Aorta (tissue), 5 donors: ENCODE measurements around the gene RIOK1. TPM values are rescaled to one million over a fixed set of nuclear protein-coding genes. Genes with fewer than 3 reads are reported as not detected.

Experiments
- ATAC-seq: fragments of 200-7000 bp; cut with Tn5 transposase; one replicate; pipeline ENCODE4 v1.9.1; 2022; ENCODE audit warnings: moderate library complexity; ENCODE audit not compliant: low FRiP score
- DNase-seq, 2 donors: peaks; one replicate each; pipeline ENCODE4 v3.0.0-alpha.2; 2020
- H3K27ac ChIP-seq, 2 donors: one replicate each; pipeline ENCODE4 v1.5.1; 2013; ENCODE audit warnings: low read length in 2 of 2, mild to moderate bottlenecking in 2 of 2, moderate library complexity in 2 of 2, control low read depth in 1 of 2, inconsistent platforms in 1 of 2, low read depth in 1 of 2
- H3K27me3 ChIP-seq, 2 donors: one replicate each; pipeline ENCODE4 v1.6.1; 2013; ENCODE audit warnings: control low read depth in 1 of 2, low read length in 1 of 2, mild to moderate bottlenecking in 1 of 2, moderate library complexity in 1 of 2; ENCODE audit not compliant: insufficient read depth in 2 of 2, control insufficient read depth in 1 of 2
- H3K36me3 ChIP-seq, 2 donors: one replicate each; pipeline ENCODE4 v1.6.1; 2013; ENCODE audit warnings: control low read depth in 1 of 2, low read length in 1 of 2, mild to moderate bottlenecking in 1 of 2; ENCODE audit not compliant: insufficient read depth in 2 of 2, control insufficient read depth in 1 of 2
- H3K4me1 ChIP-seq, 2 donors: one replicate each; pipeline ENCODE4 v1.6.1; 2013; ENCODE audit warnings: low read length in 2 of 2, control low read depth in 1 of 2, mild to moderate bottlenecking in 1 of 2, moderate library complexity in 1 of 2; ENCODE audit not compliant: insufficient read depth in 2 of 2, control insufficient read depth in 1 of 2
- H3K4me3 ChIP-seq, 2 donors: one replicate each; pipeline ENCODE4 v1.5.1; 2013; ENCODE audit warnings: low read length in 2 of 2, control low read depth in 1 of 2, mild to moderate bottlenecking in 1 of 2
- H3K9me3 ChIP-seq: one replicate; pipeline ENCODE4 v1.6.1; 2013; ENCODE audit warnings: mild to moderate bottlenecking, low read length; ENCODE audit not compliant: control insufficient read depth
- WGBS, 2 donors: extraction: QIAGEN DNeasy Blood & Tissue Kit; methylation state at CpG; one replicate each; pipeline ENCODE4 v1.1.7; 2013; 5-methylcytosine and 5-hydroxymethylcytosine counted together
- intact Hi-C, 2 donors: fragments of 100-400 bp; cut with DNase I; formaldehyde crosslinking; loops; one replicate each; pipeline versions ENCODE4 v1.14.2 to v1.15.0; 2022
- polyA plus RNA-seq, 2 donors: library from polyadenylated mRNA; stranded (reverse); fragments of 200-250 nt; gene quantifications; one replicate each; pipeline ENCODE4 v1.2.3, GENCODE V29; 2013
- total RNA-seq, 2 donors: library from RNA; stranded (reverse); fragmentation: NEBNext Ultra II Directional; extraction: Animal tissue kit (Norgen Biotek cat#: 25700); gene quantifications; one replicate each; pipeline ENCODE4 v1.2.1, GENCODE V29; 2021
- donor health status: healthy with polysubstance abuse.
- donor health status: Bipolar disorder and iron deficiency.
- donor health status: DM: no; HTN: no; CAD: no.
- donor health status: DM: no; HTN: no; CAD: no.
- donor health status: DM: yes; HTN: yes; CAD: no.

RIOK1 gene
- total and polyA plus RNA-seq, 4 donors, result 12.0 to 20.9 (median 16.6) TPM

GRCh38 chr6:7414811-7415210 lies 25.2 kb downstream of the RIOK1 start:
- H3K4me1 ChIP-seq, result no peaks in the 10 kb centered on the region
- H3K4me3 ChIP-seq, result no peak overlapping the region
- no peaks in the 10 kb centered on the region for H3K9me3 ChIP-seq
- intact Hi-C loops, result loop anchor here in 1 of 2 donors (10.0 kb wide), 1 partner anchor 200 kb away; no protein-coding TSS in a partner anchor
- H3K27me3 ChIP-seq, result no peaks in the 10 kb centered on the region
- no peak for DNase-seq
- peaks cover 7 to 9% of the 10 kb centered on the region in 2 donors for H3K36me3 ChIP-seq
- no peak overlapping the region for H3K27ac ChIP-seq
- ATAC-seq, result no peak
- WGBS, 2 donors, result 79 to 84% methylated on average over 7 of the region's 7 CpGs

GRCh38 chr6:7417684-7418083 lies 28.1 kb downstream of the RIOK1 start:
- Histone ChIP-seq H3K27ac (no peak overlapping the region), H3K36me3 (peaks cover 7 to 9% of the 10 kb centered on the region in 2 donors), H3K9me3 (no peaks in the 10 kb centered on the region), H3K4me1 (no peaks in the 10 kb centered on the region), H3K27me3 (no peaks in the 10 kb centered on the region), H3K4me3 (no peak overlapping the region)
- WGBS, 2 donors, result 57 to 74% methylated on average over 2 of the region's 2 CpGs
- DNase-seq (no peak), ATAC-seq (no peak)
- intact Hi-C loops, result loop anchor here in 1 of 2 donors (10.0 kb wide), 1 partner anchor 197 kb away; no protein-coding TSS in a partner anchor

GRCh38 chr6:7418238-7418905 lies 28.8 kb downstream of the RIOK1 start:
- DNase-seq (no peak), ATAC-seq (no peak)
- WGBS, 2 donors, result 78 to 80% methylated on average over 6 of the region's 6 CpGs
- Histone ChIP-seq H3K9me3 (no peaks in the 10 kb centered on the region), H3K36me3 (peaks cover 7 to 9% of the 10 kb centered on the region in 2 donors), H3K4me3 (no peak overlapping the region), H3K4me1 (no peaks in the 10 kb centered on the region), H3K27ac (no peak overlapping the region), H3K27me3 (no peaks in the 10 kb centered on the region)
- intact Hi-C loops, result loop anchor here in 1 of 2 donors (10.0 kb wide), 1 partner anchor 196 kb away; no protein-coding TSS in a partner anchor

- peaks cover 7 to 9% of the 10 kb centered on the region in 2 donors for H3K36me3 ChIP-seq
- H3K9me3 ChIP-seq, result no peaks in the 10 kb centered on the region
Observed at GRCh38 chr6:7419065-7419464, 29.5 kb downstream of the RIOK1 start.

GRCh38 chr6:7421066-7421465 lies 31.5 kb downstream of the RIOK1 start:
- no peaks in the 10 kb centered on the region for H3K9me3 ChIP-seq
- no peaks in the 10 kb centered on the region for H3K27me3 ChIP-seq
- no peak overlapping the region for H3K4me3 ChIP-seq
- ATAC-seq (no peak), DNase-seq (no peak)
- WGBS, 2 donors, result 93 to 94% methylated on average over 3 of the region's 3 CpGs
- no peak overlapping the region for H3K27ac ChIP-seq
- no peaks in the 10 kb centered on the region for H3K4me1 ChIP-seq
- intact Hi-C loops, result no loop called here
- H3K36me3 ChIP-seq, result peaks cover 3 to 5% of the 10 kb centered on the region in 2 donors

More at GRCh38 chr6:7419065-7419464, 29.5 kb downstream of the RIOK1 start:
- no peaks in the 10 kb centered on the region for H3K4me1 ChIP-seq
- whole genome bisulfite sequencing, 2 donors, result 32 to 45% methylated on average over 1 of the region's 1 CpG
- DNase-seq (no peak), ATAC-seq (no peak)
- no peaks in the 10 kb centered on the region for H3K27me3 ChIP-seq
- intact Hi-C loops, result loop anchor here in 1 of 2 donors (10.0 kb wide), 1 partner anchor 196 kb away; no protein-coding TSS in a partner anchor
- no peak overlapping the region for H3K27ac ChIP-seq
- H3K4me3 ChIP-seq, result no peak overlapping the region

- intact Hi-C loops, result no loop called here
Observed at GRCh38 chr6:7424058-7424457, 34.5 kb downstream of the RIOK1 start.

GRCh38 chr6:7424967-7425807 lies 35.6 kb downstream of the RIOK1 start:
- no peak overlapping the region for H3K4me3 ChIP-seq
- no peaks in the 10 kb centered on the region for H3K36me3 ChIP-seq
- intact Hi-C loops, result no loop called here
- 81% methylated on average over 25 of the region's 25 CpGs for WGBS, 2 donors
- H3K27ac ChIP-seq, result no peak overlapping the region
- DNase-seq (no peak), ATAC-seq (no peak)
- H3K9me3 ChIP-seq, result no peaks in the 10 kb centered on the region
- H3K27me3 ChIP-seq, result no peaks in the 10 kb centered on the region
- no peaks in the 10 kb centered on the region for H3K4me1 ChIP-seq

More at GRCh38 chr6:7424058-7424457, 34.5 kb downstream of the RIOK1 start:
- DNase-seq (no peak), ATAC-seq (no peak)
- WGBS, 2 donors, result 84 to 87% methylated on average over 5 of the region's 5 CpGs
- H3K27me3 ChIP-seq, result no peaks in the 10 kb centered on the region
- peaks cover 0 to 2% of the 10 kb centered on the region in 2 donors for H3K36me3 ChIP-seq
- H3K4me1 ChIP-seq, result no peaks in the 10 kb centered on the region
- H3K4me3 ChIP-seq, result no peak overlapping the region
- H3K9me3 ChIP-seq, result no peaks in the 10 kb centered on the region
- no peak overlapping the region for H3K27ac ChIP-seq

GRCh38 chr6:7425808-7426190 lies 36.2 kb downstream of the RIOK1 start:
- intact Hi-C loops, result no loop called here
- Histone ChIP-seq H3K27me3 (no peaks in the 10 kb centered on the region), H3K9me3 (no peaks in the 10 kb centered on the region), H3K4me3 (no peak overlapping the region), H3K36me3 (no peaks in the 10 kb centered on the region), H3K27ac (no peak overlapping the region), H3K4me1 (no peaks in the 10 kb centered on the region)
- WGBS, 2 donors, result 97% methylated on average over 39 of the region's 39 CpGs
- no peak for ATAC-seq
- no peak for DNase-seq
